Fibroblast of lung (primary cell): ENCODE results near the gene HINT3.

Experiments
- CTCF ChIP-seq, 2 donors: IDR thresholded peaks in 1 of 2; conservative IDR thresholded peaks in 1 of 2; 1 replicate in 1 of 2; 2 replicates in 1 of 2; pipeline ENCODE4 v1.5.1; 2011 to 2012; ENCODE audit warnings: low read length in 2 of 2, control low read depth in 1 of 2, inconsistent platforms in 1 of 2, low read depth in 1 of 2, mild to moderate bottlenecking in 1 of 2
- EZH2 ChIP-seq: IDR thresholded peaks from 2 replicates; pipeline ENCODE4 v1.5.1; 2012; ENCODE audit warnings: low read length, control low read depth, mild to moderate bottlenecking; ENCODE audit errors: missing control alignments

DNA sequence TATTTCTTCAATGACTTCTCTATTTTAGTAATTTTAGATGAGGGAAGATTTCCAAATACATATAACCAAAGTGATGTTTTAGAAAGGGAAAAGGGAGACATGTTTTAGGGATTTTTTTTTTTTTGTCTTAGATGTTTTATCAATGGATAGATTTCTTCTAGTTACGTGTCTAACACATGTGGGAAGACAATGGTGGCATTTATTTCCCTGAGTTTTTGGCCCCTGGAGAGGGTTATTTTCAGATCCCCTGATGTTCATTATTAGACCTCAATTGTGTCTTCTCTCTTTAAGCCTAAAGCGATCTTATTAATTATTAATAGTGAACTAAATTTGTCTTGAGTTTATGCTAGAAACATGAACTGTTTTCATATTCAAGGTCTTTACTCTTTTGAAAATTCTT, 60.0 kb downstream of the HINT3 start:
- TF ChIP-seq CTCF (conservative IDR thresholded peaks at IDR 0.05 in 1 of 2, IDR thresholded peaks at IDR 0.05 in 1 of 2; ENCODE audit: low read depth in 1 of 2, low read length in 2 of 2) (no peak), EZH2 (no peak)
